K562 (cell line): ENCODE measurements around the gene ZNF584. TPM values are rescaled to one million over a fixed set of nuclear protein-coding genes. Genes with fewer than 3 reads are reported as not detected.

Experiments
- ATF7 ChIP-seq: fragments of 450-650 bp; IDR thresholded peaks from 2 replicates; pipeline ENCODE4 v1.7.1; 2014; ENCODE audit warnings: mild to moderate bottlenecking, moderate library complexity
- GABPB2 ChIP-seq: fragments of 250-450 bp; sonication (Bioruptor Pico); conservative IDR thresholded peaks from 2 replicates; pipeline ENCODE4 v1.5.1; 2021; ENCODE audit warnings: mild to moderate bottlenecking
- KLF13 ChIP-seq: fragments of 450-650 bp; IDR thresholded peaks from 2 replicates; pipeline ENCODE4 v1.6.1; 2016; ENCODE audit warnings: missing genetic modification characterization, low read depth, mild to moderate bottlenecking, missing compliant biosample characterization, moderate library complexity, borderline replicate concordance
- POLR2H ChIP-seq: IDR thresholded peaks from 2 replicates; pipeline ENCODE4 v1.6.1; 2016; ENCODE audit warnings: missing genetic modification characterization, low read depth, mild to moderate bottlenecking, control low read depth, missing compliant biosample characterization, moderate library complexity
- RBM34 ChIP-seq: fragments of 200-400 bp; formaldehyde crosslinking; IDR thresholded peaks from 2 replicates; pipeline ENCODE4 v1.6.1; 2018; ENCODE audit warnings: low read length, borderline replicate concordance; ENCODE audit not compliant: insufficient read depth
- SUPT5H ChIP-seq: fragments of 450-650 bp; IDR thresholded peaks from 2 replicates; pipeline ENCODE4 v1.6.1; 2016
- XRCC5 ChIP-seq: fragments of 200-400 bp; formaldehyde crosslinking; IDR thresholded peaks from 2 replicates; pipeline ENCODE4 v1.6.1; 2017; ENCODE audit warnings: low read depth, mild to moderate bottlenecking, low read length
- ZNF175 ChIP-seq: fragments of 200-800 bp; sonication (Bioruptor generic); IDR thresholded peaks from 2 replicates; pipeline ENCODE4 v1.6.1; 2016; ENCODE audit warnings: low read depth, mild to moderate bottlenecking, missing genetic modification characterization, missing compliant biosample characterization
- ZNF316 ChIP-seq: fragments of 450-650 bp; IDR thresholded peaks from 2 replicates; pipeline ENCODE4 v1.6.1; 2016
- ZNF785 ChIP-seq: fragments of 250-450 bp; sonication (Bioruptor Pico); IDR thresholded peaks from 2 replicates; pipeline ENCODE4 v1.4.0; 2020; ENCODE audit warnings: mild to moderate bottlenecking
- polyA plus RNA-seq, 8 experiments: library from polyadenylated mRNA; depleted of rRNA in 4 of 8; stranded (reverse) in 5 of 8; unstranded in 3 of 8; fragments of >200 nt; fragmentation: Nextera tagmentation in 2 of 8; fragmentation: Illumina TruSeq in 1 of 8; extraction: Ambion mirVana in 2 of 8; extraction: Trizol in 1 of 8; gene quantifications; 2 replicates each; pipeline versions ENCODE4 v1.2.1 to v1.2.3, GENCODE V29; 2011 to 2014; ENCODE audit warnings: inconsistent platforms in 1 of 8, missing spikeins in 1 of 8
- total RNA-seq, 7 experiments: library from RNA; depleted of rRNA in 6 of 7; stranded (reverse); fragments of >200 nt in 6 of 7; fragmentation: Illumina TruSeq in 2 of 7; extraction: Trizol in 2 of 7; gene quantifications; 2 replicates each; pipeline versions ENCODE4 v1.2.1 to v1.2.3, GENCODE V29; 2011 to 2021; ENCODE audit warnings: low replicate concordance in 1 of 7
- TF ChIP-seq, protein P1 (sequence below): fragments of 250-450 bp; sonication (Bioruptor Pico); IDR thresholded peaks from 2 replicates; pipeline ENCODE4 v1.5.0; 2020; ENCODE audit warnings: mild to moderate bottlenecking, borderline replicate concordance
- TF ChIP-seq, protein P2 (sequence below): sonication (generic); formaldehyde crosslinking; IDR thresholded peaks from 2 replicates; pipeline ENCODE4 v1.8.0; 2023; ENCODE audit warnings: mild to moderate bottlenecking, missing genetic modification reagents
- TF ChIP-seq, protein P3 (sequence below), 3 experiments: fragments of 200-800 bp in 1 of 3; sonication (Bioruptor generic) in 1 of 3; sonication (generic) in 1 of 3; formaldehyde crosslinking in 1 of 3; IDR thresholded peaks; 2 replicates each; pipeline versions ENCODE4 v1.6.1 to v1.8.0; 2016 to 2022; ENCODE audit warnings: mild to moderate bottlenecking in 2 of 3, missing compliant biosample characterization in 2 of 3, missing genetic modification characterization in 2 of 3, missing genetic modification reagents in 1 of 3
- TF ChIP-seq, protein P4 (sequence below): sonication (generic); formaldehyde crosslinking; IDR thresholded peaks from 2 replicates; pipeline ENCODE4 v1.8.0; 2022; ENCODE audit warnings: mild to moderate bottlenecking, missing genetic modification reagents, borderline replicate concordance

The ZNF584 gene
- total and polyA plus RNA-seq, 9 of the 15 experiments (the other 6 are each of a cell fraction or from before 2014, with no cell fraction given) = 5.8 to 43.4 (median 24.6) TPM

DNA sequence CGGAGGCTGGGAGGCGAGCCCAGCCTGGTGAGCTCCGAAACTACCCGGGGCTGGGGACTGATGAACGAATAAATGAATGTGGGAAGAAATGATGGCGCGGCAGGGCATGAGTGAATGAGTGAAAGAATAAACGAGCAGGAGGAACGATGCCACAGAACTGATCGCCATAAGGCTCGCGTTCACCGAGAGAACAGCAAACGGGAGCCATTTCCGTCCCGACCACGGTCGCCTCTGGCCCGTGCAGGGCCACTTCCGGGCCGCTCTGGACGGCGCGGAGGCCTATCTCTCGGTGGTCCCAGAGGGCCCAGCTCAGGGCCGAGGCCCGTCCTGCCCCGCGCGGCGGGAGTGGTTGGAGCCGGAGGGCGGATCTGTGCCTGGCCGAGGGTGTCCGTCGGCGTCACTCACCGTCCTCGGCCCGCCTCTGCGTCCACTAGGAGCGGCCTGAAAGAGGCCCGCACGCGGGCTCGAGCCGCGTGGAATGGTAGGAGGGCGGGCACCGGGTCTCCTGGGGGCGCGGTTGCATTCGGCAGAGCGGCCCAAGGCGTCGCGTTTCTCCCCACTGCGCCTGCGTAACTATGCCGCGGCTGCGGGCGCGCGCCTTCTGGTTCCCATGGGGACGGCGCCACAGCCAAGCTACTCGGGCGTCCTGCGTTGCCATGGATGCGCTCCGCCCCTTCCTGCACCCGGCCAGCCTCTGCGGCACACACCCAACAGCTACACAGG lies 46.0 kb upstream of the ZNF584 start, which contains the start of gene ZNF497 (continued):
- TF ChIP-seq POLR2H (tag) (peak; percentile 88), XRCC5 (0 out of 2 replicates have a peak, but pooled peaks have one; percentile 17), SUPT5H (peak; percentile 94), ATF7 (peak; percentile 86; the same call in 1 of the 2 replicates), ZNF785 (CRISPR knock-in tag) (no peak), RBM34 (no peak), KLF13 (tag) (peak; percentile 67; the same call in 1 of the 2 replicates), ZNF175 (CRISPR knock-in tag) (no peak), GABPB2 (CRISPR knock-in tag) (no peak), ZNF316 (peak; percentile 55)
- TF ChIP-seq, protein P1, sequence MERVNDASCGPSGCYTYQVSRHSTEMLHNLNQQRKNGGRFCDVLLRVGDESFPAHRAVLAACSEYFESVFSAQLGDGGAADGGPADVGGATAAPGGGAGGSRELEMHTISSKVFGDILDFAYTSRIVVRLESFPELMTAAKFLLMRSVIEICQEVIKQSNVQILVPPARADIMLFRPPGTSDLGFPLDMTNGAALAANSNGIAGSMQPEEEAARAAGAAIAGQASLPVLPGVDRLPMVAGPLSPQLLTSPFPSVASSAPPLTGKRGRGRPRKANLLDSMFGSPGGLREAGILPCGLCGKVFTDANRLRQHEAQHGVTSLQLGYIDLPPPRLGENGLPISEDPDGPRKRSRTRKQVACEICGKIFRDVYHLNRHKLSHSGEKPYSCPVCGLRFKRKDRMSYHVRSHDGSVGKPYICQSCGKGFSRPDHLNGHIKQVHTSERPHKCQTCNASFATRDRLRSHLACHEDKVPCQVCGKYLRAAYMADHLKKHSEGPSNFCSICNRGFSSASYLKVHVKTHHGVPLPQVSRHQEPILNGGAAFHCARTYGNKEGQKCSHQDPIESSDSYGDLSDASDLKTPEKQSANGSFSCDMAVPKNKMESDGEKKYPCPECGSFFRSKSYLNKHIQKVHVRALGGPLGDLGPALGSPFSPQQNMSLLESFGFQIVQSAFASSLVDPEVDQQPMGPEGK (CRISPR knock-in tag) = no peak
- TF ChIP-seq, protein P2, sequence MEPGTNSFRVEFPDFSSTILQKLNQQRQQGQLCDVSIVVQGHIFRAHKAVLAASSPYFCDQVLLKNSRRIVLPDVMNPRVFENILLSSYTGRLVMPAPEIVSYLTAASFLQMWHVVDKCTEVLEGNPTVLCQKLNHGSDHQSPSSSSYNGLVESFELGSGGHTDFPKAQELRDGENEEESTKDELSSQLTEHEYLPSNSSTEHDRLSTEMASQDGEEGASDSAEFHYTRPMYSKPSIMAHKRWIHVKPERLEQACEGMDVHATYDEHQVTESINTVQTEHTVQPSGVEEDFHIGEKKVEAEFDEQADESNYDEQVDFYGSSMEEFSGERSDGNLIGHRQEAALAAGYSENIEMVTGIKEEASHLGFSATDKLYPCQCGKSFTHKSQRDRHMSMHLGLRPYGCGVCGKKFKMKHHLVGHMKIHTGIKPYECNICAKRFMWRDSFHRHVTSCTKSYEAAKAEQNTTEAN (CRISPR knock-in tag) = peak; percentile 48; the same call in 1 of the 2 replicates
- TF ChIP-seq, protein P3, sequence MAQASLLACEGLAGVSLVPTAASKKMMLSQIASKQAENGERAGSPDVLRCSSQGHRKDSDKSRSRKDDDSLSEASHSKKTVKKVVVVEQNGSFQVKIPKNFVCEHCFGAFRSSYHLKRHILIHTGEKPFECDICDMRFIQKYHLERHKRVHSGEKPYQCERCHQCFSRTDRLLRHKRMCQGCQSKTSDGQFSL (CRISPR knock-in tag; IDR thresholded peaks at IDR 0.05) = no peak
- TF ChIP-seq, protein P3 (tag; IDR thresholded peaks at IDR 0.05) = no peak; a peak in 1 of 4 replicates
- TF ChIP-seq, protein P4, sequence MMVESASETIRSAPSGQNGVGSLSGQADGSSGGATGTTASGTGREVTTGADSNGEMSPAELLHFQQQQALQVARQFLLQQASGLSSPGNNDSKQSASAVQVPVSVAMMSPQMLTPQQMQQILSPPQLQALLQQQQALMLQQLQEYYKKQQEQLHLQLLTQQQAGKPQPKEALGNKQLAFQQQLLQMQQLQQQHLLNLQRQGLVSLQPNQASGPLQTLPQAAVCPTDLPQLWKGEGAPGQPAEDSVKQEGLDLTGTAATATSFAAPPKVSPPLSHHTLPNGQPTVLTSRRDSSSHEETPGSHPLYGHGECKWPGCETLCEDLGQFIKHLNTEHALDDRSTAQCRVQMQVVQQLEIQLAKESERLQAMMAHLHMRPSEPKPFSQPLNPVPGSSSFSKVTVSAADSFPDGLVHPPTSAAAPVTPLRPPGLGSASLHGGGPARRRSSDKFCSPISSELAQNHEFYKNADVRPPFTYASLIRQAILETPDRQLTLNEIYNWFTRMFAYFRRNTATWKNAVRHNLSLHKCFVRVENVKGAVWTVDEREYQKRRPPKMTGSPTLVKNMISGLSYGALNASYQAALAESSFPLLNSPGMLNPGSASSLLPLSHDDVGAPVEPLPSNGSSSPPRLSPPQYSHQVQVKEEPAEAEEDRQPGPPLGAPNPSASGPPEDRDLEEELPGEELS (CRISPR knock-in tag) = peak; percentile 32; the same call in 1 of the 2 replicates
